GM19395 (cell line): Measurements from ENCODE around the gene EDRF1.
A peak's percentile ranks its signal among the peaks of the same experiment; 100 is the strongest.
"Not testable (repeated sequence)": the region's sequence is repeated elsewhere in the genome, so short reads cannot be mapped to it uniquely, and the experiment has no call there.

Source experiments
- ATAC-seq: cut with Tn5 transposase; IDR thresholded peaks from one replicate; pipeline ENCODE4 v1.9.1; 2021; ENCODE audit warnings: mild to moderate bottlenecking, moderate library complexity; ENCODE audit not compliant: unreplicated experiment

Gene EDRF1, protein sequence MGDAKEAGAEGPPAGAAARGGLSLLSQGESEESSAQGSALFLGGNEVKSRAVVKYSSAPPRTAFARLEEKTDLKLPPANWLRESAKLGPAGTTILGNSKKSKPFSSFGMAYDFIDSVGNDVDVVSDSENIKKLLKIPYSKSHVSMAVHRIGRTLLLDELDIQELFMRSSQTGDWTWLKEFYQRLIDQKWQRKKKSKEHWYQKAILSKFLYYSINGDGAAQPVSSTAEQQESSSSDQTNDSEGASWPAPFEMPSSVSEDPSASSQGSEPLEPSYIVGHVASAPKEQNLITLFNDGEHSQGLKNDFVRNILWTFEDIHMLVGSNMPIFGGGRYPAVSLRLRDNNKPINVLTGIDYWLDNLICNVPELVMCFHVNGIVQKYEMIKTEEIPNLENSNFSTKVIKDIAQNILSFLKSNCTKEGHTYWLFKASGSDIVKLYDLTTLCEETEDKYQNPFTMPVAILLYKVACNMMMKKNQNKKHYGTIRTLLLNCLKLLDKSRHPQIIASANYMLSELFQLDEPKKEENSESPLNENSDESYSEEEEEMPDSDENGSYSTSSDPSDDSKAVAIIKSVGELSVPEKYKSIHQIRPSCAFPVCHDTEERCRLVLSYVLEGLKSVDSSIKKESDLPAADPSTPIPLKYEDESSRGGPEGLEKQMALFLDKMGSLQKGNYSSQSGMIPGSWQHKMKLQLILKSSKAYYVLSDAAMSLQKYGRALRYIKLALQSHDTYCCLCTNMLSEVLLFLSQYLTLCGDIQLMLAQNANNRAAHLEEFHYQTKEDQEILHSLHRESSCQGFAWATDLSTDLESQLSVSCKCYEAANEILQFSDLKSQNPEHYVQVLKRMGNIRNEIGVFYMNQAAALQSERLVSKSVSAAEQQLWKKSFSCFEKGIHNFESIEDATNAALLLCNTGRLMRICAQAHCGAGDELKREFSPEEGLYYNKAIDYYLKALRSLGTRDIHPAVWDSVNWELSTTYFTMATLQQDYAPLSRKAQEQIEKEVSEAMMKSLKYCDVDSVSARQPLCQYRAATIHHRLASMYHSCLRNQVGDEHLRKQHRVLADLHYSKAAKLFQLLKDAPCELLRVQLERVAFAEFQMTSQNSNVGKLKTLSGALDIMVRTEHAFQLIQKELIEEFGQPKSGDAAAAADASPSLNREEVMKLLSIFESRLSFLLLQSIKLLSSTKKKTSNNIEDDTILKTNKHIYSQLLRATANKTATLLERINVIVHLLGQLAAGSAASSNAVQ

GRCh38 chr10:125719173-125720001 lies at the start of gene EDRF1:
Gene EDRF1 (plus strand): TSS chr10:125719709. CDS start chr10:125719808, 99 bp downstream.
- peak; percentile 90 for ATAC-seq

GRCh38 chr10:125672884-125673283 lies 46.6 kb upstream of the EDRF1 start:
- ATAC-seq: no peak

DNA sequence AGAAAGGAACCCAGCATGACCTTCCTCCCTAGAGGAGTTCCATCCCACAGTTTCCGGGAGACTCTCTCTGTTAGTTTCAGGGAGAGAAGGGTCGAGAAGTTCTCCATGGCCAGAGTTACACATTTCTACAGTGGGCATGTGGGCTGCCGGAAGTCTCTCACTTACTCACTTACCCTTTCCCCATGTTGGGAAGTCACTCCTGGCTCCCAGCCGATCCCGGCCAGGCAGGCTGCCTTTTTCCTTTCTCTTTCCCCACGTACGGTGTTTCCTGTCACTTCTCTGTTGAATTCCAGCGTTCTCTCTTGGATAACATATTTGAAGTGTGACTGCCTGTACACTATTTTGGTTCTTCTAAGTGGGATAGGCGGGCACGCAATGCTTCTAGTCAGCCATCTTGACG lies 40.1 kb upstream of the EDRF1 start:
- no peak for ATAC-seq

DNA sequence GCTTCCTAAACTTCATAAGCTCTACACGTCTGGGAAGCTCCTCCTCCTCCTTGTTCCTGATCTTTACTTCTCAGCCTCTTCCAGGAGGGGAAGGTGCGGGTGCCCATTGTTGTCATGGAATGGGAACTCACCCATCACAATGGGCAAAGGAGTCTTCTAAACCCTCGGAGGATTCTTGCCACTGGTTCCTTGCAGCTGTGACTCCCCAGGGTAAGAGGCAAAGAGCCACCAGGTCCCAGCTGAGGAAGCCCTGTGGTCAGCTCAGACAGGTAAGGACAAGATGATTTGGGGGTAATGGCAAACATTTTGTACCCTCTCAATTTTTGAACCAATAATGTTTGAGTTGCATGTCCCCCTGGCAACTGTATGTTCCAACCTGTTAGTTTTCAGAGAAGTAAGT lies 36.4 kb upstream of the EDRF1 start, which contains the start of gene TEX36:
TEX36 (minus strand) TSS at position 101 of the 400 bp plus-strand sequence. CDS start 174 bp downstream, outside the sequence.
- no peak for ATAC-seq

DNA sequence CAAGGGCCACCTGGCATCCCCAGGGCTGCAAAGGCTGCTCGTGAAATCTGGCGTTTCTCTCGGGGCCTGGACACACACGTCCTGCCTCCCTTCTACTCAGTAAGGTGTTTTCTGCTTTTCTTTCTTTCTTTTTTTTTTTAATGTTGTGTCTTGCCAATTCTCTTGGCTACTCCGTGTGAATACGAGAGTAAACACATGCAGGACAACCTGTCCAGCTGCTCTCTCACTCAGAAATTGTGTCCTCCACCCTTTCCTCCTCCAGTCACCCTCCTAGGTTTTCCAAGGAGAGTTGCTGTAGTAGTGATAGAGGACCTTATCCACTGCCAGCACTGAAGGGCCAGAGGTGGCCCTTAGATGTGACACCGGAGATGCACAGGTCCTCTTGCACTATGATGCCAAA lies 35.7 kb upstream of the EDRF1 start:
- ATAC-seq: no peak

DNA sequence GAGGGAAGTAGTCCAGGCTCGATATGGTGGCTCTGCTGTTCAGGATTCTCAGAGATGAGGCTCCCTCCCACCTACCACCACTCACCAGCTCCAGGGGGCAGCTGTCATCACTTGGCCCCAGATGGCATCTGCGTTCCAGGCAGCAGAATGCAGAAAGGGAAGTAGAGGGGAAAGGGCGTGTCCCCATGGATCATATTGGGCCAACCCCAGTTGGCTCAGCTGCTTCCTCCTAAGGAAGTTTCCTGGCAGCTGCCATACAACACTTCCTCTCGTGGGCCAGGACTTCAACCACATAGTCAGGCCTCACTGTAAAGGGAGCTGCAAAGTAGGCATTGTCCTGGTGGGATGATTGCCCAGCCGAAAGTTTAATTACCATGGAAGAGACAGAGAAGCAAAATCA lies 34.9 kb upstream of the EDRF1 start:
- ATAC-seq: no peak

DNA sequence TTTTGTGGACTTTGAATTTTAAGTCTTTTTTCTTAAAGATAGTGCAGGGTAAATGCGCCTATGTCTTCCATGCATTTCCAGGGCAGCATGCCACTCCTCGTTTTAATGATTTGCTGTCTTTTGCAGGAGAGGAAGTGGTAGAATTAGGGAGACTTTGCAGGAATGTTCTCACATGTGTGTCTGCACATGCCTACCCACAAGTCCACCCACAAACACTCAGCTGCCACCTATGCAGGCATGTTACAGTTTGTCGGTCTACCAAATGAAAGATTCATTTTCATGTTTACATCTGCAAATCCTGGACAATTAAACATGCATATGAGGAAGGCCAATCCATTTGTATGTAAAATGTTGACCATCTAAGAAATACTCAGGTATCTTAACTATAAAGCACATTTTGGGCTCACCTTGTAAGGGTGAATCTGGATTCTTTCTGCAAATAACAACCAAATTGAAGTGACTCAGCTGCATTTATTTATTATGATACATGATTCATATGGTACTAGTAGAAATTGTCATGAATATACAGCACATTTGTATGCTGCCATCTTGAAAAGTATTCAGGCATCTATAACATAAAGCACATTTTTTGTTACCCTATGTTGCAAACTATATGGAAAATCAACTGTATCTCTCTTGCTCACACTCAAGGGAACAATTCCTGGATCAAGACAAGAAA lies 31.9 kb upstream of the EDRF1 start:
- no peak for ATAC-seq

GRCh38 chr10:125689955-125690569 lies 29.4 kb upstream of the EDRF1 start:
- ATAC-seq: no peak

DNA sequence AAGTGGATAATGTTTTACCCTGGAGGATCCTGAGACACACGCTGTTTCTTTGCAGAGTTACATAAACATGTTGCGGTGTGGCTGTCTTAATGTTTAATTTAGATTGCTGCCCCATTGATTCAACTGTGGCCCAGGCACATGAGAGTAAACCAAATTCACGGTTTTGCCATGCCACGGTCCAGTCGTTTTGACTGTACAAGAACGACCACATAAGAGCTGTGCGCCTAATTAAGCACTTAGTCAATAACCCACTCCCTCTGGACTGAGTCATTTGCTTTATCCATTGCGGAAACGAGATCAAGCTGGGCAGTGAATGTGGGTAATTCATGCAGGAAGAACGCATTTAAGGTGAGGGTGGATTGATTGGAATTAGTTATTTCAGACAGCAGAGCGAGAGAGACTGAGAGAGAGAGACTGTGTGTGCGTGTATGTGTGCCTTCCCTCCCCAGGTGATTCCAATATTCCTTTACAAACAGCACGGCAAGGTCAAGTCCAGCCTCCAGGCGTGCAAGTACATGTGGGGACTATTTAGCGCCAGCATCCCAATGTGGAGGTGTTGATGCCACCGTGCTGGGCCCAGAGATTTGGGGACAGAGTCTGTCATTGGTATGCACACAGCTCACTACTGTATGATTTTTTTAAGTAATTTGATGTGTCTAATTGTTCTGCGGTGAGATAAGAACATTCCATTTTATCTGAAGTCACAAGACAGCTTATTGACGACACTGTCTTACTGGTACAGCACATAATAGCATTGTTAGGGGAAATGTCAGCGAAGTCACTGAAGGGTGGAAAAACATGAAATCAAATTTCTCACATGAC lies 28.1 kb upstream of the EDRF1 start:
- peak; percentile 62 for ATAC-seq

DNA sequence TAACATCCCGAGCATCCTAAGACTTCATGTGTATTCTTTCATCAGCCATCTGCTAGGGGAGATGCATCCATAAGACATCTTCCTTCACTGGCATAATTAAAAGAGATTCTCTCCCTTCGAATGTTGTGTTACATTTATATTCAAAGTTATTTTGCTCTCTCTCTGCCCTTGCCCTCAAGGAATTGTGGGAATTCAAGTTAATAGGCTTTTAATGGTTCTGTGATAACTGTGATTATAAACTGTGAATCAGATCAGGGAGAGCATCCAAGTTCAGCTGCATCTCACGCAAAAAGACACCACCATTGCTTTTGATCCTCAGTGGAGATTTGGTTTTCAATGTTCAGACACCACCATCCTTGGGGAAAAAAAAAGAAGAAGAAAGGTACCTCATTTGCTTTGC lies 27.3 kb upstream of the EDRF1 start:
- ATAC-seq: no peak

DNA sequence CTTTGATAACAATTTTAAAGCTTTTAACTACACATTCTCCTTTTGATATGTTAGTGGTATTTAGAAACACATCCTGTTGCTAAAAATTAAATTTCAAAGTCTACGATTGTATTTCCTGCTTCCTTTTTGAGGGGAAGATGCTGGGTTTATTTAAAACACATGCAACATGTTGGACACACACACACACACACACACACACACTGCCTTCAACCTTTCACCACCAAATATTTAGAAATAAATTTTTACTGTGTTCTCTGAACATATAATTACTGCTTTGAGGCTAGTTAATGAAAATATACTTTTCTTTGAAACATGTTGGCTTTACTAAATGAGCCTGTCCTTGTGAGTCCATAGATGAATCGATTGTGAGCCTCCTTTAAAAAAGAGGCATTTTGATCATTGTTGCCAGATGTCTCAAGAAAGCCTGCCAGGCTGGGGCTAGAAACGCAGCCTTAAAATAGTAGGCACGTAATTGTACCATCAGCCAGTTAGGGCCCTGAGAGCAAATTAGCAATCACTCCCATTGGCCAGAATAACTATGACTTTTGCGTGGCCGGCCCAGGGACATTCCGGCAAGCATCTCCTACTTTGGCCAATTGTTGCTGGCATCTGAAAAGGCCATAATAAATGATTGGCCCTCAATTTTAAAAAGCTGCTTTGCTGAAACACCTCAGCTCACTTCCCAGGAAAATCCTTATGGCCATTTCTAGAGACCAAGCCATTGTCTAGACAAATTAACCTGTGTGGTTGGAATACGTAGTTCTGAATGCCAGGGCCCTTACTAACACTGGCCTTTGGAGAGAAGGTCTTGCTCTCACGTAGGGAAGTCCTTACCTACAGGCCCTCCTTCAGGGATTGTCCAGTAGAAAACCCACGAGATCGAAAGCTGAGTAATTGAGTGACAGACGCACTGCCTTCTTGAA lies 26.6 kb upstream of the EDRF1 start:
- no peak for ATAC-seq

- no peak for ATAC-seq
These were observed 26.0 kb upstream of the EDRF1 start for GRCh38 chr10:125693524-125693847.

- no peak for ATAC-seq
These were observed 24.6 kb upstream of the EDRF1 start for GRCh38 chr10:125694883-125695282.

DNA sequence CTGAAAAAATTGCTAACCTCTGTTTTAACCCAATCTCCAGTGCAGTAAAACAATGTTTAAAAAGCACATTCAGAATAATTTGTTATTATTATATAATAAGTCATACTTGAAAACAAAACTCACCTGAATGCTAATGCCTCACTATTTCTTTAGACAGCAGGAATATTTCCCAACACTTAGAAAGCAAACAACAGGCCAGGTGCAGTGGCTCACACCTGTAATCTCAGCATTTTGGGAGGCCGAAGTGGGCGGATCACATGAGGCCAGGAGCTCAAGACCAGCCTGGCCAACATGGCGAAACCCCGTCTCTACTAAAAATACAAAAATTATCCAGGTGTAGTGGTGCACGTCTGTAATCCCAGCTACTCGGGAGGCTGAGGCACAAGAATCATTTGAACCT lies 22.6 kb upstream of the EDRF1 start:
- not testable (repeated sequence) for ATAC-seq

- ATAC-seq: no peak
These were observed 21.0 kb upstream of the EDRF1 start for GRCh38 chr10:125698481-125698998.

GRCh38 chr10:125699562-125700143 lies 19.9 kb upstream of the EDRF1 start:
- ATAC-seq: peak; percentile 58
